Osteoblast (primary cell): ENCODE data around the gene ATP10A. TPM values are rescaled to one million over a fixed set of nuclear protein-coding genes. Genes with fewer than 3 reads are reported as not detected.

Experiments used
- DNase-seq: peaks from one replicate; pipeline ENCODE4 v3.0.0; 2011; ENCODE audit warnings: low spot score, mixed read lengths; ENCODE audit not compliant: insufficient read length; ENCODE audit errors: missing footprints
- H2AFZ ChIP-seq: 2 replicates; pipeline ENCODE4 v1.6.0; 2011; ENCODE audit warnings: mild to moderate bottlenecking, low read length
- H3K27ac ChIP-seq: 2 replicates; pipeline ENCODE4 v1.5.1; 2011; ENCODE audit warnings: mild to moderate bottlenecking, low read depth, low read length, moderate library complexity
- H3K27me3 ChIP-seq: 2 replicates; pipeline ENCODE4 v1.6.0; 2012; ENCODE audit warnings: mild to moderate bottlenecking, control low read depth, inconsistent platforms, low read length, moderate library complexity; ENCODE audit not compliant: insufficient read depth
- H3K36me3 ChIP-seq: 2 replicates; pipeline ENCODE4 v1.5.1; 2011; ENCODE audit warnings: mild to moderate bottlenecking, low read length, control low read depth, moderate library complexity; ENCODE audit not compliant: insufficient read depth
- H3K4me1 ChIP-seq: 2 replicates; pipeline ENCODE4 v1.5.1; 2011; ENCODE audit warnings: mild to moderate bottlenecking, low read length, control low read depth, moderate library complexity; ENCODE audit not compliant: insufficient read depth
- H3K4me2 ChIP-seq: 2 replicates; pipeline ENCODE4 v1.6.0; 2011; ENCODE audit warnings: mild to moderate bottlenecking, low read length; ENCODE audit not compliant: insufficient read depth
- H3K4me3 ChIP-seq: fragments of 200-600 bp; sonication (generic); 3 replicates; pipeline ENCODE4 v1.5.1; 2012; ENCODE audit warnings: mild to moderate bottlenecking, low read length, inconsistent platforms; ENCODE audit not compliant: insufficient read depth
- H3K79me2 ChIP-seq: 2 replicates; pipeline ENCODE4 v1.6.0; 2012; ENCODE audit warnings: mild to moderate bottlenecking, low read length, control low read depth, inconsistent platforms; ENCODE audit not compliant: insufficient read depth
- H3K9me3 ChIP-seq: 2 replicates; pipeline ENCODE4 v1.5.1; 2011; ENCODE audit warnings: low read depth, low read length, control low read depth
- H4K20me1 ChIP-seq: 2 replicates; pipeline ENCODE4 v1.6.0; 2012; ENCODE audit warnings: mild to moderate bottlenecking, low read length, control low read depth; ENCODE audit not compliant: insufficient read depth
- CTCF ChIP-seq: IDR thresholded peaks from 2 replicates; pipeline ENCODE4 v1.5.1; 2011; ENCODE audit warnings: mild to moderate bottlenecking, low read depth, low read length, moderate library complexity; ENCODE audit errors: extremely low read depth
- total RNA-seq: library from RNA; depleted of rRNA; stranded (reverse); fragments of >200 nt; gene quantifications from 2 replicates; pipeline ENCODE4 v1.2.3, GENCODE V29; 2012

The ATP10A gene
- total RNA-seq, 1 donor: 32.9 TPM

- H2AFZ ChIP-seq: no peak overlapping the region
- peaks cover 19% of the 10 kb centered on the region for H3K4me1 ChIP-seq
- no peaks in the 10 kb centered on the region for H4K20me1 ChIP-seq
- TF ChIP-seq CTCF: no peak
- DNase-seq: peak; percentile 58
- no peaks in the 10 kb centered on the region for H3K27me3 ChIP-seq
- H3K27ac ChIP-seq: no peak overlapping the region
- no peak overlapping the region for H3K4me2 ChIP-seq
- H3K36me3 ChIP-seq: no peaks in the 10 kb centered on the region
- H3K9me3 ChIP-seq: no peaks in the 10 kb centered on the region
- H3K4me3 ChIP-seq: no peak overlapping the region
- H3K79me2 ChIP-seq: peaks cover 79% of the 10 kb centered on the region
Observed at GRCh38 chr15:25799906-25800700, 63.0 kb downstream of the ATP10A start.

- H3K79me2 ChIP-seq: peaks cover 82% of the 10 kb centered on the region
- no peak for TF ChIP-seq CTCF
- H3K36me3 ChIP-seq: no peaks in the 10 kb centered on the region
- peak overlapping the region; percentile 56 for H3K4me2 ChIP-seq
- peak overlapping the region; percentile 58 for H3K27ac ChIP-seq
- H3K4me3 ChIP-seq: no peak overlapping the region
- no peaks in the 10 kb centered on the region for H3K27me3 ChIP-seq
- no peaks in the 10 kb centered on the region for H4K20me1 ChIP-seq
- no peaks in the 10 kb centered on the region for H3K9me3 ChIP-seq
- DNase-seq: peak; percentile 63
- peak overlapping the region; percentile 47 for H2AFZ ChIP-seq
- H3K4me1 ChIP-seq: peaks cover 16% of the 10 kb centered on the region
Observed at GRCh38 chr15:25797936-25798901, 64.9 kb downstream of the ATP10A start.

GRCh38 chr15:25797511-25797935 lies 65.6 kb downstream of the ATP10A start:
- DNase-seq: peak; percentile 91

More at GRCh38 chr15:25797511-25797935, 65.6 kb downstream of the ATP10A start:
- no peaks in the 10 kb centered on the region for H3K9me3 ChIP-seq
- no peak for TF ChIP-seq CTCF
- no peak overlapping the region for H3K4me3 ChIP-seq
- no peaks in the 10 kb centered on the region for H4K20me1 ChIP-seq
- peak overlapping the region; percentile 56 for H3K4me2 ChIP-seq
- peak overlapping the region; percentile 44 for H2AFZ ChIP-seq
- H3K27me3 ChIP-seq: no peaks in the 10 kb centered on the region
- H3K36me3 ChIP-seq: no peaks in the 10 kb centered on the region
- peaks cover 16% of the 10 kb centered on the region for H3K4me1 ChIP-seq
- H3K27ac ChIP-seq: peak overlapping the region; percentile 58
- peaks cover 87% of the 10 kb centered on the region for H3K79me2 ChIP-seq
